Embryonic facial prominence (tissue), 1 donor: ENCODE data around the gene PLIN1.

ENCODE experiments used
- DNase-seq: peaks from one replicate; pipeline ENCODE4 v3.0.0-alpha.2; 2016; ENCODE audit errors: extremely low spot score

The PLIN1 gene

DNA sequence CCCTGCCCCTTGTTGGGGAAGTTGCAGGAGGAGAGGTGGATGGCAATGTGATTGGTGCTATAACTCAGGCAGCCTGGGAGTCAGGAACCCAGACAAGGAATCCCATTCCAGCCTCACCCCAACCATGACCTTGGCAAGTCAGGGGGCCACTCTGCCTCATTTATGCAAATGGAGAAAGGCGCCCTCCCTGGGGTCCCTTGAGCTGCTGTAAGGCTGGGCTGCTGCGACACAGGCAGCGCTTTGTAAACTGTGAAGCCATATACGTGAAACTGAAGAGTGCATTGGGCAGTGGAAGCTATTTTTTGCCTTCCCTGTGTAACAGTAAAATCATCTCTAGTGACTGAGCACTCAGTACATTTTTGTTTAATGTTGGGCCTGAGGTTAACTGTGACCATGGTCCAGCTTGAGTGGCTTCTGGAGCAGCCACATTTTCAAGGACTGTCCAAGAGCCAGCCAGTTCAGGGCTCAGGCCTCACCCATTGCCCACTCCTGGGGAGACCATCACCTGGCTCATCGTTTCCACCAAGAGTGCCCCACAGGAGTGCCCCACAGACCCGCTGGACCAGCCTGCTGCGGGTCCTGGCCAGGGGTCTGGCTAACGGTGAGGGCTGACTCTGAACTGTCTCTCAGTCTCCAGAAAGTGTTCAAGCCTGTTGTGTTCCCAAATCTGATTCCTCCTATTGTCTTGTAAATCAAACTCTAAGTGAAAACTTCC is 51.8 kb downstream of the PLIN1 start:
- no peak for DNase-seq

DNA sequence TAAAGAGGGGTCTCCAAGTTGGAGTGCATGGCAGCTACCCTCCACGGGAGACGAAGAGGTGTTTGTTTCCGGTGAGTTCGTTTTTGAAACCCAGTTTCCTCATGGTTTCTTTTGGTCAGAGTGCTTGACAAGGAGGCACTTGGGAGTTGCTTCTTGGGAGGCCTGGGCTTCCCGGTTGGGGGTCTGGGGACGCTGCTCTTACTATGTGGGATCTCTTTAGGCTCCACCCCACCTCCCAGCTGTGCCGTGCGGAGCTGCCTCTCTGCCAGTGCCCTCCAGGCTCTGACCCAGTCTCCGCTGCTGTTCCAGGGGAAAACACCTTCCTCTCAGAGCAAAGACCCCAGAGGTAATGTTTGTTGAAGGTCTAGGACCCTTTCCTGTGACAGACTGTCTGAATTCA is 53.5 kb downstream of the PLIN1 start:
- DNase-seq = no peak

DNA sequence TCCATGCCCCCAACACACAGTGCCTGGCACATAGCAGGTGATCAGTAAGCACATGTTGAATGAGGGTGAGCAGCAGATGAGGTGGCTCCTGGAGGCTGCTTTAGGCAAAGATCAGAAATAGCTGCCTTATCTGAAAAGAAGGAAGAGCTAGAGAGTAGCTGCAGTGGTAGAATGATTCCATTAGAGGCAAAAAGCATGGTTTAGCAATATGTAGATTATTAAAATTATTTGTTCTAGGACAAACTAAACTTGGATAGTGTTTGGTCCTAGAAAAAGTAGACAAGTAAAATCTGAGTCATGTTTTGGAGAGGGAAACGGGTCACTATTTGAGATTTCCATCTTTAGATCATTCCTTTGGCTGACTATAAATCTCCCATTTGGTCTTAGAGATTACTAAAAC is 56.0 kb downstream of the PLIN1 start:
- no peak for DNase-seq

DNA sequence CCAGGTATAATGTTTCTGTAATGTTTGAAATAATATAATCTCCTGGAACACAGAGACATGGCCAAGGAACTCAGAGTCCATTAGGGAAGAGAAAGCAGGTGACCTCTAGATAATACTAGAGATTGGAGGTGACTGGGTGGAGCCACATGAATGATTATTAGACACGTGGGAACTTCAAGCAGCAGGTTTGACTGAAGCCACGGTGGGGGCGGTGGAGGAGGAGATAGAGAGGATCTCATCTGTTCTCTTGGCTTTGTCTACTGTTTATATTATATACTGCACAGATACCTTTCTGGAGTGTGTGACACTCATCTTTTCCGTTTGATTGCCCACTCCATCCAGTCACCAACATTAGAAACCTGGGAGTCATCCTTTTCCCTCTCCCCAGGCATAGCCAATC is 57.6 kb downstream of the PLIN1 start:
- no peak for DNase-seq

DNA sequence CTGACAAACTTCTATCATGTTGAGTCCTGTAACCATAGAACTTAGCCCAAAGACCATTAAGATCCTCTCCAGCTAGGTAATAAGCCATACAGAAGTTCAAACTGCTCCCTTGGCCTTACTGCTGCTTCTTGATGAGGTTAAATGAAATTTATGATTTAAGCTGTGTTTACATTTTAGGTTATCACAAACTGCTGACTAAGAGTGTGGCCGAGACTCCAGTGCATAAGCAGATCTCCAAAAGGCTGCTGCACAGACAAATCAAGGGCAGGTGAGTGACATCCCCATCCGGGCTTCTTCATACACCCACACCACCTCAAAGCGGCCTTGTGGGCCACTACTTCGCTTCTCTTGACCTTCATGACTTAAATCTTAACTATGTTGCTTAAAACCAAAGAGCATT is 62.9 kb downstream of the PLIN1 start:
- DNase-seq = no peak

DNA sequence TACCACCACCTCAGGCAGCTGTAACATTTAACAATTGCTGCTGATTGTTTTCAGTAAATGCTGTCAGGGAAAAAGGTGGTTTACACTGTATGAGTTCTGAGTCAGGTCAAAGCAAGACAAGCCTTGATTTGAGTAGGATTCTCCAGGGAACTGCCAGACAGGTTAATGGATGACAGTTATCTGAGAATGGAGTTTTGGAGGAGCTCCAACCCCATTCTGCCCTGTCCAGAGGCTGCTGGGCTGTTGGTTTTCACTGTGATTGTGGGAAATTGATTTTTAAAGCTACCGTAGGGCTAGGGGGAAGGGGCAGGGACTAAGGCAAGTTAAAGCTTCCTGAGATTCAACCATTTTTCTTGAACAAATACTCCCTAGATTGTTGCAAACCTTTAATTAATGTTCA is 64.0 kb downstream of the PLIN1 start:
- DNase-seq = no peak
